ENCODE data around the gene IRS2.
"Not testable (repeated sequence)": the region's sequence is repeated elsewhere in the genome, so short reads cannot be mapped to it uniquely, and the experiment has no call there.

IRS2 gene

GRCh38 chr13:109738298-109738746 lies 48.1 kb downstream of the IRS2 start:
- Histone ChIP-seq H3K4me3 (ENCODE audit: insufficient read length, low read depth) (no peak overlapping the region), H3K36me3 (ENCODE audit: insufficient read depth, insufficient read length, low read length) (no peaks in the 10 kb centered on the region), H3K27me3 (ENCODE audit: insufficient read depth, insufficient read length) (no peaks in the 10 kb centered on the region), H3K9me3 (ENCODE audit: insufficient read depth, low read length) (no peaks in the 10 kb centered on the region), H3K9ac (ENCODE audit: insufficient read length, low read depth) (no peak overlapping the region), H3K4me1 (ENCODE audit: insufficient read depth, insufficient read length) (no peaks in the 10 kb centered on the region)
- no peak for DNase-seq (ENCODE audit: low read depth, low spot score)
- TF ChIP-seq YY1 (IDR thresholded peaks at IDR 0.05; ENCODE audit: insufficient read depth, insufficient read length), result no peak
- no peak for TF ChIP-seq ZNF274 (IDR thresholded peaks at IDR 0.05; ENCODE audit: low read depth, low read length)
- no peak for TF ChIP-seq SUZ12 (IDR thresholded peaks at IDR 0.05; ENCODE audit: extremely low read depth, insufficient read depth, insufficient read length)

- DNase-seq (ENCODE audit: low read depth, low spot score), result no peak
- H3K9ac ChIP-seq (ENCODE audit: insufficient read length, low read depth), result no peak overlapping the region
Measured at GRCh38 chr13:109737606-109738005, 48.8 kb downstream of the IRS2 start.

GRCh38 chr13:109737046-109737573 lies 49.3 kb downstream of the IRS2 start:
- H3K4me3 ChIP-seq (ENCODE audit: insufficient read length, low read depth), result no peak overlapping the region
- H3K4me1 ChIP-seq (ENCODE audit: insufficient read depth, insufficient read length), result no peaks in the 10 kb centered on the region
- no peak overlapping the region for H3K9ac ChIP-seq (ENCODE audit: insufficient read length, low read depth)
- TF ChIP-seq ZNF274 (IDR thresholded peaks at IDR 0.05; ENCODE audit: low read depth, low read length) (no peak), SUZ12 (IDR thresholded peaks at IDR 0.05; ENCODE audit: extremely low read depth, insufficient read depth, insufficient read length) (no peak), YY1 (IDR thresholded peaks at IDR 0.05; ENCODE audit: insufficient read depth, insufficient read length) (no peak)
- H3K36me3 ChIP-seq (ENCODE audit: insufficient read depth, insufficient read length, low read length), result no peaks in the 10 kb centered on the region
- DNase-seq (ENCODE audit: low read depth, low spot score), result no peak
- H3K9me3 ChIP-seq (ENCODE audit: insufficient read depth, low read length), result no peaks in the 10 kb centered on the region; the same call in 1 of the 2 replicates
- H3K27me3 ChIP-seq (ENCODE audit: insufficient read depth, insufficient read length), result no peaks in the 10 kb centered on the region

More at GRCh38 chr13:109737606-109738005, 48.8 kb downstream of the IRS2 start:
- TF ChIP-seq ZNF274 (IDR thresholded peaks at IDR 0.05; ENCODE audit: low read depth, low read length), result no peak
- no peak for TF ChIP-seq YY1 (IDR thresholded peaks at IDR 0.05; ENCODE audit: insufficient read depth, insufficient read length)
- no peak for TF ChIP-seq SUZ12 (IDR thresholded peaks at IDR 0.05; ENCODE audit: extremely low read depth, insufficient read depth, insufficient read length)
- no peaks in the 10 kb centered on the region; the same call in 1 of the 2 replicates for H3K9me3 ChIP-seq (ENCODE audit: insufficient read depth, low read length)
- no peak overlapping the region for H3K4me3 ChIP-seq (ENCODE audit: insufficient read length, low read depth)
- no peaks in the 10 kb centered on the region for H3K4me1 ChIP-seq (ENCODE audit: insufficient read depth, insufficient read length)
- no peaks in the 10 kb centered on the region for H3K27me3 ChIP-seq (ENCODE audit: insufficient read depth, insufficient read length)
- no peaks in the 10 kb centered on the region for H3K36me3 ChIP-seq (ENCODE audit: insufficient read depth, insufficient read length, low read length)

GRCh38 chr13:109735436-109735966 lies 50.9 kb downstream of the IRS2 start:
- H3K4me3 ChIP-seq (ENCODE audit: insufficient read length, low read depth), result no peak overlapping the region
- H3K27me3 ChIP-seq (ENCODE audit: insufficient read depth, insufficient read length), result no peaks in the 10 kb centered on the region
- H3K9me3 ChIP-seq (ENCODE audit: insufficient read depth, low read length), result no peaks in the 10 kb centered on the region; the same call in 1 of the 2 replicates

GRCh38 chr13:109734002-109734785 lies 52.2 kb downstream of the IRS2 start:
- no peak for TF ChIP-seq ZNF274 (IDR thresholded peaks at IDR 0.05; ENCODE audit: low read depth, low read length)
- no peak for TF ChIP-seq YY1 (IDR thresholded peaks at IDR 0.05; ENCODE audit: insufficient read depth, insufficient read length)
- no peak for TF ChIP-seq SUZ12 (IDR thresholded peaks at IDR 0.05; ENCODE audit: extremely low read depth, insufficient read depth, insufficient read length)
- no peak overlapping the region for H3K9ac ChIP-seq (ENCODE audit: insufficient read length, low read depth)
- peaks cover 2% of the 10 kb centered on the region for H3K4me1 ChIP-seq (ENCODE audit: insufficient read depth, insufficient read length)
- H3K27me3 ChIP-seq (ENCODE audit: insufficient read depth, insufficient read length), result no peaks in the 10 kb centered on the region
- H3K4me3 ChIP-seq (ENCODE audit: insufficient read length, low read depth), result no peak overlapping the region
- H3K36me3 ChIP-seq (ENCODE audit: insufficient read depth, insufficient read length, low read length), result no peaks in the 10 kb centered on the region
- no peak for DNase-seq (ENCODE audit: low read depth, low spot score)
- H3K9me3 ChIP-seq (ENCODE audit: insufficient read depth, low read length), result no peaks in the 10 kb centered on the region; the same call in 1 of the 2 replicates

More at GRCh38 chr13:109735436-109735966, 50.9 kb downstream of the IRS2 start:
- H3K4me1 ChIP-seq (ENCODE audit: insufficient read depth, insufficient read length), result no peaks in the 10 kb centered on the region
- TF ChIP-seq YY1 (IDR thresholded peaks at IDR 0.05; ENCODE audit: insufficient read depth, insufficient read length) (no peak), ZNF274 (IDR thresholded peaks at IDR 0.05; ENCODE audit: low read depth, low read length) (no peak), SUZ12 (IDR thresholded peaks at IDR 0.05; ENCODE audit: extremely low read depth, insufficient read depth, insufficient read length) (no peak)
- no peak overlapping the region for H3K9ac ChIP-seq (ENCODE audit: insufficient read length, low read depth)
- no peaks in the 10 kb centered on the region for H3K36me3 ChIP-seq (ENCODE audit: insufficient read depth, insufficient read length, low read length)
- DNase-seq (ENCODE audit: low read depth, low spot score), result no peak

GRCh38 chr13:109733550-109733949 lies 52.8 kb downstream of the IRS2 start:
- Histone ChIP-seq H3K36me3 (ENCODE audit: insufficient read depth, insufficient read length, low read length) (no peaks in the 10 kb centered on the region), H3K4me1 (ENCODE audit: insufficient read depth, insufficient read length) (peaks cover 2% of the 10 kb centered on the region), H3K27me3 (ENCODE audit: insufficient read depth, insufficient read length) (no peaks in the 10 kb centered on the region), H3K4me3 (ENCODE audit: insufficient read length, low read depth) (no peak overlapping the region), H3K9me3 (ENCODE audit: insufficient read depth, low read length) (no peaks in the 10 kb centered on the region; the same call in 1 of the 2 replicates), H3K9ac (ENCODE audit: insufficient read length, low read depth) (no peak overlapping the region)
- no peak for TF ChIP-seq ZNF274 (IDR thresholded peaks at IDR 0.05; ENCODE audit: low read depth, low read length)
- no peak for DNase-seq (ENCODE audit: low read depth, low spot score)

GRCh38 chr13:109732470-109733170 lies 53.8 kb downstream of the IRS2 start:
- H3K4me3 ChIP-seq (ENCODE audit: insufficient read length, low read depth); H3K27me3 ChIP-seq (ENCODE audit: insufficient read depth, insufficient read length); H3K4me1 ChIP-seq (ENCODE audit: insufficient read depth, insufficient read length); H3K9me3 ChIP-seq (ENCODE audit: insufficient read depth, low read length); DNase-seq (ENCODE audit: low read depth, low spot score); H3K36me3 ChIP-seq (ENCODE audit: insufficient read depth, insufficient read length, low read length); H3K9ac ChIP-seq (ENCODE audit: insufficient read length, low read depth): not testable (repeated sequence)

Measured in NT2/D1 (cell line).